Fibroblast of villous mesenchyme (primary cell): ENCODE measurements around the gene LMO4. TPM values are rescaled to one million over a fixed set of nuclear protein-coding genes. Genes with fewer than 3 reads are reported as not detected.
A peak's percentile ranks its signal among the peaks of the same experiment; 100 is the strongest.

Experiments
- DNase-seq: peaks from one replicate; pipeline ENCODE4 v3.0.0-alpha.2; 2010; ENCODE audit warnings: low read depth
- H3K4me3 ChIP-seq: 2 replicates; pipeline ENCODE4 v1.5.1; 2011; ENCODE audit warnings: low read depth, mild to moderate bottlenecking, low read length
- CTCF ChIP-seq: IDR thresholded peaks from 2 replicates; pipeline ENCODE4 v1.5.1; 2012; ENCODE audit warnings: low read depth, mild to moderate bottlenecking, low read length; ENCODE audit not compliant: insufficient read depth
- total RNA-seq: library from RNA; depleted of rRNA; stranded (reverse); fragments of >200 nt; gene quantifications from 2 replicates; pipeline ENCODE4 v1.2.3, GENCODE V29; 2012

Gene LMO4
- total RNA-seq, 1 donor: 70.8 TPM

- TF ChIP-seq CTCF: no peak
- no peak for DNase-seq
- peak overlapping the region; percentile 83 for H3K4me3 ChIP-seq
Measured at GRCh38 chr1:87327376-87328271, 1.1 kb upstream of the LMO4 start.

- no peak for TF ChIP-seq CTCF
- DNase-seq: peak; percentile 56
- H3K4me3 ChIP-seq: peak overlapping the region; percentile 90
Measured at GRCh38 chr1:87329051-87329525, 408 bp downstream of the LMO4 start.

- DNase-seq: peak; percentile 34
- peak overlapping the region; percentile 90 for H3K4me3 ChIP-seq
- no peak for TF ChIP-seq CTCF
Measured at GRCh38 chr1:87329526-87330056, 911 bp downstream of the LMO4 start.

- peak; percentile 49 for DNase-seq
- TF ChIP-seq CTCF: no peak
- peak overlapping the region; percentile 90 for H3K4me3 ChIP-seq
Measured at GRCh38 chr1:87330057-87330884, 1.6 kb downstream of the LMO4 start.

- TF ChIP-seq CTCF: no peak
- no peak for DNase-seq
Measured at GRCh38 chr1:87330885-87331364, 2.2 kb downstream of the LMO4 start.

DNA sequence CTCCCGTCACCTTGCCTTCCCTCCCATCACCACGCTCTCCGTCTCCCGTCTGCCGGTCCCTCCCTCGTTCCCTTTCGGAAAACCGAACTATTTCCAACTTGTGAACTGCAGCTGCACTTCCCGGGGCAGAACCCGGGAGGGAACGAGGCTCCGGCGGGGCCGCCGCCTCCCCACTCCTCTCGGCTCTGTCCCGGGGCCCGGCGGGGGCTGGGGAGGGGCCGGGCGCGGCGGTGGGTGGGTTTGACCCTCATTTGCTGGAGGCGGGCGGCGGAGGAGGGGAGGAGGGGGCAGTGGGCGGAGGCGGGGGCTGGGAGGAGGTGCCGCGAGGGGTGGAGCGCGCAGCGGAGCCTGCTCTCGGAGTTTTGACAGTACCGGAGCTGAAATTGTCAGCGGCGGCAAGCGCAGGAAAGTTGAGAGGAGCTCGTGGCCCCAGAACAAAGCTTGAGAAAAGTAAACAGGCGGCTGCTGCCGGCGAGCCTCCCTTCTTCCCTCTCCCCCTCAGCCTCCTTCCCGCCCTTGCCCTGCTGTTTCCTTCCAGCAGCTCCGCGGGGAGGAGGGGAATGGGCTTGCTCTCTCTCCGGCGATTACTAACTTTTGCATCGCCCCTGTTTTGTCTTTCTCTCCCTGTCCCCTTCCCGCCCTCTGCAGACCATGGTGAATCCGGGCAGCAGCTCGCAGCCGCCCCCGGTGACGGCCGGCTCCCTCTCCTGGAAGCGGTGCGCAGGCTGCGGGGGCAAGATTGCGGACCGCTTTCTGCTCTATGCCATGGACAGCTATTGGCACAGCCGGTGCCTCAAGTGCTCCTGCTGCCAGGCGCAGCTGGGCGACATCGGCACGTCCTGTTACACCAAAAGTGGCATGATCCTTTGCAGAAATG, 2.9 kb downstream of the LMO4 start:
- peak; percentile 20 for TF ChIP-seq CTCF
- DNase-seq: peak; percentile 76
- H3K4me3 ChIP-seq: peak overlapping the region; percentile 90

More at GRCh38 chr1:87330885-87331364, 2.2 kb downstream of the LMO4 start:
- peak overlapping the region; percentile 90 for H3K4me3 ChIP-seq
